Endothelial cell of umbilical vein (primary cell): ENCODE data around the gene TLN1. TPM values are rescaled to one million over a fixed set of nuclear protein-coding genes. Genes with fewer than 3 reads are reported as not detected.

Experiments
- BruUV-seq: library from RNA; stranded (reverse); fragments of 400-500 nt; replicated peaks from 2 replicates; lab custom pipeline; 2021; lab: Mats Ljungman, UMichigan
- CTCF ChIA-PET: fragments of 300-600, 350-600 bp; sonication (Branson Sonifier 250); formaldehyde crosslinking; loops from one replicate; lab custom pipeline; 2021; ENCODE audit warnings: antibody characterized with exemption, inconsistent platforms; lab: Charles Lee
- POLR2A ChIA-PET: fragments of 300-600, 350-600 bp; sonication (Branson Sonifier 250); formaldehyde crosslinking; loops from one replicate; lab custom pipeline; 2021; ENCODE audit warnings: antibody characterized with exemption, inconsistent platforms; lab: Charles Lee
- DNase-seq: peaks from one replicate; pipeline ENCODE4 v3.0.0-alpha.2; 2011; ENCODE audit warnings: low read depth, low spot score
- FAIRE-seq: peaks from 2 replicates; lab custom pipeline; 2011; peaks lifted over from hg19 to GRCh38; lab: Jason Lieb, UNC
- H2AFZ ChIP-seq: 2 replicates; pipeline ENCODE4 v1.6.0; 2012; ENCODE audit warnings: low read depth, low read length, control low read depth, inconsistent platforms
- H3K27ac ChIP-seq: 2 replicates; pipeline ENCODE4 v1.5.1; 2011; ENCODE audit warnings: low read depth, mild to moderate bottlenecking, control low read depth, low read length, moderate library complexity; ENCODE audit not compliant: insufficient read depth
- H3K27me3 ChIP-seq, 2 experiments: 2 replicates each; pipeline versions ENCODE4 v1.6.0 to v1.6.1; 2011; ENCODE audit warnings: low read length in 2 of 2, mixed read lengths in 1 of 2; ENCODE audit not compliant: control insufficient read depth in 2 of 2, insufficient read depth in 2 of 2
- H3K36me3 ChIP-seq, 2 experiments: 2 replicates in 1 of 2; 3 replicates in 1 of 2; pipeline ENCODE4 v1.5.1; 2011; ENCODE audit warnings: low read length in 2 of 2, mild to moderate bottlenecking in 1 of 2, moderate library complexity in 1 of 2; ENCODE audit not compliant: control insufficient read depth in 2 of 2, insufficient read depth in 2 of 2; ENCODE audit errors: extremely low read depth in 1 of 2
- H3K4me1 ChIP-seq: 3 replicates; pipeline ENCODE4 v1.5.1; 2011; ENCODE audit warnings: mild to moderate bottlenecking, low read length; ENCODE audit not compliant: control insufficient read depth, insufficient read depth; ENCODE audit errors: extremely low read depth
- H3K4me2 ChIP-seq: 2 replicates; pipeline ENCODE4 v1.6.1; 2011; ENCODE audit warnings: low read length, control low read depth, mixed read lengths; ENCODE audit not compliant: insufficient read depth
- H3K4me3 ChIP-seq, 3 experiments: fragments of 200-600 bp in 1 of 3; sonication (generic), shearing (Covaris generic) in 1 of 3; replicated peaks in 1 of 3; 2 replicates each; pipeline ENCODE4 v1.5.1; 2011 to 2016; ENCODE audit warnings: control low read depth in 3 of 3, low read length in 3 of 3, mild to moderate bottlenecking in 2 of 3, inconsistent platforms in 1 of 3, low read depth in 1 of 3, moderate library complexity in 1 of 3; ENCODE audit not compliant: insufficient read depth in 1 of 3
- H3K79me2 ChIP-seq: 2 replicates; pipeline ENCODE4 v1.6.0; 2012; ENCODE audit warnings: low read length, inconsistent platforms; ENCODE audit not compliant: control insufficient read depth, insufficient read depth
- H3K9ac ChIP-seq: replicated peaks from 2 replicates; pipeline ENCODE3; 2011; ENCODE audit warnings: low read length, control low read depth; ENCODE audit not compliant: insufficient read depth; ENCODE audit errors: extremely low read depth
- H3K9me1 ChIP-seq: replicated peaks from 3 replicates; pipeline ENCODE4 v1.6.0; 2011; ENCODE audit warnings: mild to moderate bottlenecking, low read length; ENCODE audit not compliant: control insufficient read depth, insufficient read depth; ENCODE audit errors: extremely low read depth
- H3K9me3 ChIP-seq: replicated peaks from 2 replicates; pipeline ENCODE4 v1.5.1; 2012; ENCODE audit warnings: low read length, inconsistent platforms; ENCODE audit not compliant: control insufficient read depth, insufficient read depth
- H4K20me1 ChIP-seq: replicated peaks from 2 replicates; pipeline ENCODE3; 2011; ENCODE audit warnings: mild to moderate bottlenecking, low read length; ENCODE audit not compliant: control insufficient read depth, insufficient read depth; ENCODE audit errors: extremely low read depth
- CTCF ChIP-seq, 2 donors: IDR thresholded peaks; 1 replicate in 1 of 2; 2 replicates in 1 of 2; pipeline ENCODE4 v1.5.1; 2011; ENCODE audit warnings: low read length in 2 of 2, mild to moderate bottlenecking in 2 of 2, moderate library complexity in 2 of 2, control low read depth in 1 of 2, inconsistent platforms in 1 of 2, low read depth in 1 of 2; ENCODE audit not compliant: insufficient read depth in 1 of 2; ENCODE audit errors: extremely low read depth in 1 of 2
- EZH2 ChIP-seq: IDR thresholded peaks from 2 replicates; pipeline ENCODE4 v1.6.1; 2012; ENCODE audit warnings: borderline replicate concordance, low read depth, mild to moderate bottlenecking, moderate library complexity, low read length, inconsistent platforms; ENCODE audit not compliant: severe bottlenecking
- FOS ChIP-seq: IDR thresholded peaks from 2 replicates; pipeline ENCODE4 v1.6.1; 2011; ENCODE audit warnings: mild to moderate bottlenecking, low read length, moderate library complexity, borderline replicate concordance; ENCODE audit not compliant: insufficient read depth
- GATA2 ChIP-seq: IDR thresholded peaks from 2 replicates; pipeline ENCODE4 v1.7.0; 2011; ENCODE audit warnings: low read depth, mild to moderate bottlenecking, moderate library complexity, mixed read lengths, low read length; ENCODE audit not compliant: insufficient read length, insufficient read depth
- JUN ChIP-seq: IDR thresholded peaks from 2 replicates; pipeline ENCODE4 v1.6.1; 2011; ENCODE audit warnings: borderline replicate concordance, low read depth; ENCODE audit not compliant: insufficient read length, insufficient read depth
- MAX ChIP-seq: IDR thresholded peaks from 2 replicates; pipeline ENCODE4 v1.6.1; 2011; ENCODE audit not compliant: insufficient read depth, insufficient read length
- MYC ChIP-seq: IDR thresholded peaks from one replicate; pipeline ENCODE4 v1.6.1; 2011; ENCODE audit warnings: mild to moderate bottlenecking, low read depth, low read length
- POLR2A ChIP-seq: IDR thresholded peaks from 2 replicates; pipeline ENCODE4 v1.6.1; 2012; ENCODE audit warnings: low read depth, mild to moderate bottlenecking, control low read depth, low read length
- POLR2AphosphoS5 ChIP-seq: IDR thresholded peaks from 2 replicates; pipeline ENCODE4 v1.6.1; 2012; ENCODE audit warnings: low read depth, mild to moderate bottlenecking, control low read depth, low read length, moderate library complexity; ENCODE audit not compliant: insufficient read depth
- dilution Hi-C: fragments of 300-500 bp; cut with MboI; formaldehyde crosslinking; loops from one replicate; pipeline ENCODE4 v1.15.0; 2019; ENCODE audit warnings: low sequenced_read_pairs; ENCODE audit not compliant: extremely low pct_ligation_motif_present
- intact Hi-C: fragments of 100-400 bp; cut with micrococcal nuclease; formaldehyde crosslinking; loops from one replicate; pipeline ENCODE4 v1.10.0; 2022
- polyA plus RNA-seq, 4 experiments: library from polyadenylated mRNA; depleted of rRNA in 3 of 4; stranded (reverse) in 3 of 4; unstranded in 1 of 4; fragments of >200 nt; gene quantifications; 2 replicates each; pipeline versions ENCODE4 v1.2.1 to v1.2.3, GENCODE V29; 2011 to 2012; ENCODE audit warnings: missing spikeins in 1 of 4
- total RNA-seq: library from RNA; stranded (reverse); gene quantifications from 2 replicates; pipeline ENCODE4 v1.2.3, GENCODE V29; 2021

The TLN1 gene
- total and polyA plus RNA-seq, 2 donors (not counting 3 experiments of a cell fraction or from before 2014, with no cell fraction given): 120 to 450 TPM

- Histone ChIP-seq H3K4me1 (peaks cover 18% of the 10 kb centered on the region), H3K9me3 (no peaks in the 10 kb centered on the region), H3K79me2 (no peaks in the 10 kb centered on the region), H3K27me3 (no peaks in the 10 kb centered on the region), H3K36me3 (peaks cover 0 to under 1% of the 10 kb centered on the region in 2 experiments), H3K4me2 (no peak overlapping the region), H3K27ac (no peak overlapping the region), H2AFZ (no peak overlapping the region), H3K9me1 (no peaks in the 10 kb centered on the region), H3K9ac (no peak overlapping the region), H4K20me1 (no peaks in the 10 kb centered on the region), H3K4me3 (no peak overlapping the region)
- ChIA-PET POLR2A (interaction anchor here (1.5 kb wide), 1 partner anchor 25 kb away, joined by 5 read pairs; no protein-coding TSS in a partner anchor), CTCF (interaction anchor here (1.2 to 10.0 kb wide), 4 partner anchors 9 to 62 kb away, joined by 3 to 227 read pairs (median 9); partner anchors contain the start of gene TPM2)
- DNase-seq (no peak), FAIRE-seq (no peak)
- intact Hi-C loops: no loop called here
- TF ChIP-seq POLR2A (no peak), MAX (no peak), MYC (no peak), POLR2AphosphoS5 (no peak), GATA2 (no peak), JUN (no peak), FOS (no peak), EZH2 (no peak), CTCF (IDR thresholded peaks at IDR 0.05; ENCODE audit: extremely low read depth in 1 of 2, insufficient read depth in 1 of 2, low read depth in 1 of 2, low read length in 2 of 2) (no peak)
- dilution Hi-C loops: no loop called here
- no TSS peak for BruUV-seq
These were observed 66.0 kb downstream of the TLN1 start for GRCh38 chr9:35666045-35666444.
